ENCODE data around the gene ATOH8. TPM values are rescaled to one million over a fixed set of nuclear protein-coding genes. Genes with fewer than 3 reads are reported as not detected.

The ATOH8 gene
- polyA plus RNA-seq, 1 donor (not counting 4 experiments of a cell fraction or from before 2014, with no cell fraction given): not detected

GRCh38 chr2:85756822-85757435, 3.1 kb downstream of the ATOH8 start:
- peaks cover 8% of the 10 kb centered on the region for H4K20me1 ChIP-seq (ENCODE audit: control insufficient read depth, extremely low read depth, insufficient read depth, low read length)
- no peaks in the 10 kb centered on the region for H3K9me1 ChIP-seq (ENCODE audit: control insufficient read depth, extremely low read depth, insufficient read depth, low read length)
- H3K4me3 ChIP-seq (ENCODE audit: control insufficient read depth in 2 of 3, extremely low read depth in 1 of 3, insufficient read depth in 2 of 3, low read depth in 1 of 3, low read length in 3 of 3): no peak overlapping the region
- no peaks in the 10 kb centered on the region for H3K36me3 ChIP-seq (ENCODE audit: control insufficient read depth in 2 of 2, extremely low read depth in 1 of 2, insufficient read depth in 2 of 2, low read length in 2 of 2)
- no peak overlapping the region for H3K4me2 ChIP-seq (ENCODE audit: control insufficient read depth, extremely low read depth, insufficient read depth, low read depth, low read length)
- TF ChIP-seq EZH2 (IDR thresholded peaks at IDR 0.05; ENCODE audit: low read length): no peak
- TF ChIP-seq, protein P1, sequence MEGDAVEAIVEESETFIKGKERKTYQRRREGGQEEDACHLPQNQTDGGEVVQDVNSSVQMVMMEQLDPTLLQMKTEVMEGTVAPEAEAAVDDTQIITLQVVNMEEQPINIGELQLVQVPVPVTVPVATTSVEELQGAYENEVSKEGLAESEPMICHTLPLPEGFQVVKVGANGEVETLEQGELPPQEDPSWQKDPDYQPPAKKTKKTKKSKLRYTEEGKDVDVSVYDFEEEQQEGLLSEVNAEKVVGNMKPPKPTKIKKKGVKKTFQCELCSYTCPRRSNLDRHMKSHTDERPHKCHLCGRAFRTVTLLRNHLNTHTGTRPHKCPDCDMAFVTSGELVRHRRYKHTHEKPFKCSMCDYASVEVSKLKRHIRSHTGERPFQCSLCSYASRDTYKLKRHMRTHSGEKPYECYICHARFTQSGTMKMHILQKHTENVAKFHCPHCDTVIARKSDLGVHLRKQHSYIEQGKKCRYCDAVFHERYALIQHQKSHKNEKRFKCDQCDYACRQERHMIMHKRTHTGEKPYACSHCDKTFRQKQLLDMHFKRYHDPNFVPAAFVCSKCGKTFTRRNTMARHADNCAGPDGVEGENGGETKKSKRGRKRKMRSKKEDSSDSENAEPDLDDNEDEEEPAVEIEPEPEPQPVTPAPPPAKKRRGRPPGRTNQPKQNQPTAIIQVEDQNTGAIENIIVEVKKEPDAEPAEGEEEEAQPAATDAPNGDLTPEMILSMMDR (optimal IDR thresholded peaks at IDR 0.05 in 1 of 3, IDR thresholded peaks at IDR 0.05 in 1 of 3, conservative IDR thresholded peaks at IDR 0.05 in 1 of 3; ENCODE audit: extremely low read depth in 1 of 3, insufficient read depth in 2 of 3, low read length in 3 of 3): no peak
- peaks cover 79% of the 10 kb centered on the region for H3K27me3 ChIP-seq (ENCODE audit: control insufficient read depth, extremely low read depth, insufficient read depth, low read length)
- DNase-seq (ENCODE audit: low read depth, low spot score) (no peak), FAIRE-seq (no peak)
- H3K27ac ChIP-seq (ENCODE audit: control insufficient read depth, insufficient read depth, low read length): no peak overlapping the region
- H3K9ac ChIP-seq (ENCODE audit: control insufficient read depth, extremely low read depth, insufficient read depth, low read length): no peak overlapping the region
- peaks cover 8% of the 10 kb centered on the region for H3K4me1 ChIP-seq (ENCODE audit: control insufficient read depth, extremely low read depth, insufficient read depth, low read length)
- no peaks in the 10 kb centered on the region for H3K9me3 ChIP-seq (ENCODE audit: control insufficient read depth, low read depth, low read length)
- no peak overlapping the region for H2AFZ ChIP-seq (ENCODE audit: control insufficient read depth, low read length)
- dilution Hi-C loops (cut with MboI; ENCODE audit: extremely low pct_ligation_motif_present, low sequenced_read_pairs): no loop called here
- H3K79me2 ChIP-seq (ENCODE audit: control insufficient read depth, insufficient read depth, low read length): no peaks in the 10 kb centered on the region

- dilution Hi-C loops (cut with MboI; ENCODE audit: extremely low pct_ligation_motif_present, low sequenced_read_pairs): no loop called here
- no peak for DNase-seq (ENCODE audit: low read depth, low spot score)
- H3K79me2 ChIP-seq (ENCODE audit: control insufficient read depth, insufficient read depth, low read length): no peaks in the 10 kb centered on the region
- H2AFZ ChIP-seq (ENCODE audit: control insufficient read depth, low read length): no peak overlapping the region
- peaks cover 78% of the 10 kb centered on the region for H3K27me3 ChIP-seq (ENCODE audit: control insufficient read depth, extremely low read depth, insufficient read depth, low read length)
- no peak overlapping the region for H3K4me3 ChIP-seq (ENCODE audit: control insufficient read depth in 2 of 3, extremely low read depth in 1 of 3, insufficient read depth in 2 of 3, low read depth in 1 of 3, low read length in 3 of 3)
- H3K4me1 ChIP-seq (ENCODE audit: control insufficient read depth, extremely low read depth, insufficient read depth, low read length): peaks cover 8% of the 10 kb centered on the region
- no peaks in the 10 kb centered on the region for H3K36me3 ChIP-seq (ENCODE audit: control insufficient read depth in 2 of 2, extremely low read depth in 1 of 2, insufficient read depth in 2 of 2, low read length in 2 of 2)
- FAIRE-seq: no peak
- H3K27ac ChIP-seq (ENCODE audit: control insufficient read depth, insufficient read depth, low read length): no peak overlapping the region
- H4K20me1 ChIP-seq (ENCODE audit: control insufficient read depth, extremely low read depth, insufficient read depth, low read length): peaks cover 2% of the 10 kb centered on the region
- no peak overlapping the region for H3K4me2 ChIP-seq (ENCODE audit: control insufficient read depth, extremely low read depth, insufficient read depth, low read depth, low read length)
- no peak for TF ChIP-seq EZH2 (IDR thresholded peaks at IDR 0.05; ENCODE audit: low read length)
- TF ChIP-seq, protein P1 (optimal IDR thresholded peaks at IDR 0.05 in 1 of 3, IDR thresholded peaks at IDR 0.05 in 1 of 3, conservative IDR thresholded peaks at IDR 0.05 in 1 of 3; ENCODE audit: extremely low read depth in 1 of 3, insufficient read depth in 2 of 3, low read length in 3 of 3): no peak
- no peak overlapping the region for H3K9ac ChIP-seq (ENCODE audit: control insufficient read depth, extremely low read depth, insufficient read depth, low read length)
- no peaks in the 10 kb centered on the region for H3K9me3 ChIP-seq (ENCODE audit: control insufficient read depth, low read depth, low read length)
- no peaks in the 10 kb centered on the region for H3K9me1 ChIP-seq (ENCODE audit: control insufficient read depth, extremely low read depth, insufficient read depth, low read length)
These were observed 4.1 kb downstream of the ATOH8 start for GRCh38 chr2:85757860-85758259.
